ENCODE measurements around the gene ANKRD33B. TPM values are rescaled to one million over a fixed set of nuclear protein-coding genes. Genes with fewer than 3 reads are reported as not detected.
"Not testable (repeated sequence)": the region's sequence is repeated elsewhere in the genome, so short reads cannot be mapped to it uniquely, and the experiment has no call there.

Gene ANKRD33B
- total RNA-seq, 1 donor from 2014 or later: 21.4 TPM

- Mint-ChIP-seq H3K36me3 (ENCODE audit: low read depth) (peaks cover 13% of the 10 kb centered on the region), H3K27me3 (ENCODE audit: insufficient read depth) (peaks cover 6% of the 10 kb centered on the region), H3K27ac (no peak overlapping the region), H3K4me3 (no peak overlapping the region), H3K9me3 (peaks cover 4% of the 10 kb centered on the region), H3K4me1 (ENCODE audit: low read depth) (peaks cover 57% of the 10 kb centered on the region)
- intact Hi-C loops (cut with micrococcal nuclease): loop anchor here (1.0 kb wide), 1 partner anchor 19 kb away; no protein-coding TSS in a partner anchor
- no peak for DNase-seq (ENCODE audit: low spot score)
Measured at GRCh38 chr5:10600626-10601245, 36.9 kb downstream of the ANKRD33B start.

GRCh38 chr5:10601246-10602030 lies 37.6 kb downstream of the ANKRD33B start:
- Mint-ChIP-seq H3K4me3 (no peak overlapping the region), H3K27me3 (ENCODE audit: insufficient read depth) (peaks cover 6% of the 10 kb centered on the region), H3K9me3 (peaks cover 4% of the 10 kb centered on the region), H3K27ac (no peak overlapping the region), H3K4me1 (ENCODE audit: low read depth) (peaks cover 50% of the 10 kb centered on the region), H3K36me3 (ENCODE audit: low read depth) (peaks cover 13% of the 10 kb centered on the region)
- DNase-seq (ENCODE audit: low spot score): no peak
- intact Hi-C loops (cut with micrococcal nuclease): no loop called here

- Mint-ChIP-seq H3K4me1 (ENCODE audit: low read depth) (peaks cover 48% of the 10 kb centered on the region), H3K27ac (no peak overlapping the region), H3K27me3 (ENCODE audit: insufficient read depth) (peaks cover 7% of the 10 kb centered on the region), H3K4me3 (no peak overlapping the region), H3K36me3 (ENCODE audit: low read depth) (peaks cover 13% of the 10 kb centered on the region), H3K9me3 (no peaks in the 10 kb centered on the region)
- DNase-seq (ENCODE audit: low spot score): no peak
- intact Hi-C loops (cut with micrococcal nuclease): no loop called here
Measured at GRCh38 chr5:10602031-10602806, 38.3 kb downstream of the ANKRD33B start.

GRCh38 chr5:10604975-10605374 lies 41.1 kb downstream of the ANKRD33B start:
- H3K36me3 Mint-ChIP-seq (ENCODE audit: low read depth): peaks cover 8% of the 10 kb centered on the region
- no peak for DNase-seq (ENCODE audit: low spot score)
- H3K4me1 Mint-ChIP-seq (ENCODE audit: low read depth): peaks cover 38% of the 10 kb centered on the region
- intact Hi-C loops (cut with micrococcal nuclease): no loop called here
- no peak overlapping the region for H3K27ac Mint-ChIP-seq
- H3K27me3 Mint-ChIP-seq (ENCODE audit: insufficient read depth): peaks cover 4% of the 10 kb centered on the region
- no peaks in the 10 kb centered on the region for H3K9me3 Mint-ChIP-seq
- H3K4me3 Mint-ChIP-seq: no peak overlapping the region

- H3K27ac Mint-ChIP-seq; H3K27me3 Mint-ChIP-seq (ENCODE audit: insufficient read depth); DNase-seq (ENCODE audit: low spot score); H3K36me3 Mint-ChIP-seq (ENCODE audit: low read depth); H3K4me3 Mint-ChIP-seq; H3K9me3 Mint-ChIP-seq; intact Hi-C loops (cut with micrococcal nuclease): not testable (repeated sequence)
- peaks cover 30% of the 10 kb centered on the region for H3K4me1 Mint-ChIP-seq (ENCODE audit: low read depth)
Measured at GRCh38 chr5:10606632-10607022, 42.8 kb downstream of the ANKRD33B start.

GRCh38 chr5:10607023-10607665 lies 43.3 kb downstream of the ANKRD33B start:
- H3K27me3 Mint-ChIP-seq (ENCODE audit: insufficient read depth): peaks cover 4% of the 10 kb centered on the region
- intact Hi-C loops (cut with micrococcal nuclease): no loop called here
- H3K36me3 Mint-ChIP-seq (ENCODE audit: low read depth): peaks cover 8% of the 10 kb centered on the region
- peaks cover 34% of the 10 kb centered on the region for H3K4me1 Mint-ChIP-seq (ENCODE audit: low read depth)
- H3K4me3 Mint-ChIP-seq: peak overlapping the region; percentile 49
- no peak for DNase-seq (ENCODE audit: low spot score)
- H3K27ac Mint-ChIP-seq: peak overlapping the region; percentile 65
- no peaks in the 10 kb centered on the region for H3K9me3 Mint-ChIP-seq

GRCh38 chr5:10607666-10608073 lies 43.8 kb downstream of the ANKRD33B start:
- no peaks in the 10 kb centered on the region for H3K9me3 Mint-ChIP-seq
- intact Hi-C loops (cut with micrococcal nuclease): no loop called here
- H3K36me3 Mint-ChIP-seq (ENCODE audit: low read depth): peaks cover 8% of the 10 kb centered on the region
- H3K27ac Mint-ChIP-seq: peak overlapping the region; percentile 65
- peak overlapping the region; percentile 49 for H3K4me3 Mint-ChIP-seq
- no peak for DNase-seq (ENCODE audit: low spot score)
- peaks cover 4% of the 10 kb centered on the region for H3K27me3 Mint-ChIP-seq (ENCODE audit: insufficient read depth)
- peaks cover 38% of the 10 kb centered on the region for H3K4me1 Mint-ChIP-seq (ENCODE audit: low read depth)

- H3K4me1 Mint-ChIP-seq (ENCODE audit: low read depth): peaks cover 40% of the 10 kb centered on the region
- H3K4me3 Mint-ChIP-seq; H3K9me3 Mint-ChIP-seq; intact Hi-C loops (cut with micrococcal nuclease); DNase-seq (ENCODE audit: low spot score); H3K36me3 Mint-ChIP-seq (ENCODE audit: low read depth); H3K27ac Mint-ChIP-seq; H3K27me3 Mint-ChIP-seq (ENCODE audit: insufficient read depth): not testable (repeated sequence)
Measured at GRCh38 chr5:10608081-10608480, 44.2 kb downstream of the ANKRD33B start.

- peaks cover 9% of the 10 kb centered on the region for H3K36me3 Mint-ChIP-seq (ENCODE audit: low read depth)
- no peaks in the 10 kb centered on the region for H3K9me3 Mint-ChIP-seq
- H3K27ac Mint-ChIP-seq: no peak overlapping the region
- H3K4me3 Mint-ChIP-seq: no peak overlapping the region
- H3K4me1 Mint-ChIP-seq (ENCODE audit: low read depth): peaks cover 37% of the 10 kb centered on the region
- peaks cover 6% of the 10 kb centered on the region for H3K27me3 Mint-ChIP-seq (ENCODE audit: insufficient read depth)
- intact Hi-C loops (cut with micrococcal nuclease): no loop called here
- DNase-seq (ENCODE audit: low spot score): no peak
Measured at GRCh38 chr5:10610058-10610457, 46.2 kb downstream of the ANKRD33B start.

- H3K27ac Mint-ChIP-seq: no peak overlapping the region
- no peak overlapping the region for H3K4me3 Mint-ChIP-seq
- H3K27me3 Mint-ChIP-seq (ENCODE audit: insufficient read depth): peaks cover 6% of the 10 kb centered on the region
- H3K36me3 Mint-ChIP-seq (ENCODE audit: low read depth): peaks cover 5% of the 10 kb centered on the region
- H3K4me1 Mint-ChIP-seq (ENCODE audit: low read depth): peaks cover 36% of the 10 kb centered on the region
- no peaks in the 10 kb centered on the region for H3K9me3 Mint-ChIP-seq
- DNase-seq (ENCODE audit: low spot score): no peak
- intact Hi-C loops (cut with micrococcal nuclease): no loop called here
Measured at GRCh38 chr5:10611290-10611689, 47.4 kb downstream of the ANKRD33B start.

- Mint-ChIP-seq H3K4me3 (no peak overlapping the region), H3K4me1 (ENCODE audit: low read depth) (peaks cover 30% of the 10 kb centered on the region), H3K36me3 (ENCODE audit: low read depth) (peaks cover 5% of the 10 kb centered on the region), H3K9me3 (no peaks in the 10 kb centered on the region), H3K27me3 (ENCODE audit: insufficient read depth) (peaks cover 5% of the 10 kb centered on the region), H3K27ac (no peak overlapping the region)
- DNase-seq (ENCODE audit: low spot score): no peak
- intact Hi-C loops (cut with micrococcal nuclease): no loop called here
Measured at GRCh38 chr5:10612251-10612650, 48.4 kb downstream of the ANKRD33B start.

GRCh38 chr5:10615693-10616092 lies 51.8 kb downstream of the ANKRD33B start:
- Mint-ChIP-seq H3K4me1 (ENCODE audit: low read depth) (peaks cover 19% of the 10 kb centered on the region), H3K4me3 (no peak overlapping the region), H3K36me3 (ENCODE audit: low read depth) (peaks cover 8% of the 10 kb centered on the region), H3K27me3 (ENCODE audit: insufficient read depth) (peaks cover 4% of the 10 kb centered on the region), H3K9me3 (no peaks in the 10 kb centered on the region), H3K27ac (no peak overlapping the region)
- intact Hi-C loops (cut with micrococcal nuclease): no loop called here
- no peak for DNase-seq (ENCODE audit: low spot score)

All from activated T-helper 1 cell treated with anti-CD3 and anti-CD28 coated beads, Interleukin-12 subunit alpha, Interleukin-12 subunit beta, Interleukin-2, Interleukin-4 antibody, amounts not matched to agents 30 ng/mL and 10 ng/mL and 1 ng/mL, durations not matched to agents 14 hours and 24 hours and 36 hours (primary cell).